Left lobe of liver (tissue), 2 donors: ENCODE data around the gene SLC29A2. TPM values are rescaled to one million over a fixed set of nuclear protein-coding genes. Genes with fewer than 3 reads are reported as not detected.
A peak's percentile ranks its signal among the peaks of the same experiment; 100 is the strongest.
"Not testable (repeated sequence)": the region's sequence is repeated elsewhere in the genome, so short reads cannot be mapped to it uniquely, and the experiment has no call there.

Experiments
- ATAC-seq: fragments of 200-7000 bp; cut with Tn5 transposase; one replicate; pipeline ENCODE4 v1.9.1; 2020; ENCODE audit warnings: mild to moderate bottlenecking, moderate library complexity
- DNase-seq: peaks from one replicate; pipeline ENCODE4 v3.0.0-alpha.2; 2020; ENCODE audit warnings: low spot score
- total RNA-seq: library from RNA; stranded (reverse); gene quantifications from one replicate; pipeline ENCODE4 v1.2.1, GENCODE V29; 2021
- donor health status: DM: no; HTN: no; CAD: no; lungs with moderate emphysema.
- donor health status: DM: no; HTN: yes; CAD: no.

SLC29A2 gene
- total RNA-seq, 1 donor from 2014 or later, result 0.48 TPM

DNA sequence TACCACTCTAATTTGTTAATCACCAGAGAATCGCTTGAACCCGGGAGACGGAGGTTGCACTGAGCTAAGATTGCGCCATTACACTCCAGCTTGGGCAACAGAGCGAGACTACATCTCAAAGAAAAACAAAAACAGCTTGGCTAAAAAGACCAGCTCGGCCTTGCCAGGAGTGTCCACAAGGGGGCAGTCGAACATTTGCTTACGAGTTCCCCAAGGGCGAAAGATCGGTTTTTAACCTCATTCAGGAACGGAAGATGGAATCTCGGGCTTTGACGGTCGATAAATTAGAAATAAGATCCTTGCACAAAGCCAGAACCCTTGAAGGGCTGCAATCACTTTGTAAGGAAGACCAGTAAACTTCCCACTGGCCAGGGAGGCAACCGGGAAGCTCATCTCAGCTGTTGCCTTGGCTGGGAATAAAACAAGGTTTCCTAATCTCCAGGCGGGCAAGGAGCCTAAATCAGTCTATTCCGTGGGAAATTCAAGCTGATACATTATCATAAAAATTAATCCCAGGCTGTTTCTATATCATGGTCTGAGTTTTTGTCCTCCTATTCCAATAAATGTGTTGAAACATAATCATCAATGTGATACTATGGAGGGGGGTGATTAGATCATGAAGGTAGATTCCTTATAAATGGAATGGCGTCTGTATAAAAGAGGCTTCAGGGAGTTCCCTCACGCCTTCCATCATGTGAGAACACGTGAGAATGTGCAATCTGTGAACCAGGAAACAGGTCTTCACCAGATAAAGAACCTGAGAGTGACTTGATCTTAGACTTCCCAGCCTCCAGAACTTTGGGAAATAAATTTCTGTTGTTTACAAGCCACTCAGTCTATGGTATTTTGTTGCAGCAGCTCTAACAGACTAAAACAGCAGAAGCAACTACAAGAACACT is 14.9 kb upstream of the SLC29A2 start:
- ATAC-seq (peak; percentile 93), DNase-seq (peak; percentile 78)

DNA sequence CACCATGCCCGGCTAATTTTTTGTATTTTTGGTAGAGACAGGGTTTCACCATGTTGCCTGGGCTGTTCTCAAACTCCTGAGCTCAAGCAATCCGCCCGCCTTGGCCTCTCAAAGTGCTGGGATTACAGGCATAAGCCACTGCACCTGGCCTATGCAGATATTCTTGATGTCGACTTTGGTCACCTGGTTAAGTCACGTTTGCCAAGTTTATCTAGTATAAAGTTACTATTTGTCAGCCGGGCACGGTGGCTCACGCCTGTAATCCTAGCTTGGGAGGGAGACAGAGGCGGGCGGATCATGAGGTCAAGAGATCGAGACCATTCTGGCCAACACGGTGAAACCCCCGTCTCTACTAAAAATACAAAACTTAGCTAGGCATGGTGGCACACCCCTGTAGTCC is 12.8 kb upstream of the SLC29A2 start:
- ATAC-seq, DNase-seq: not testable (repeated sequence)

DNA sequence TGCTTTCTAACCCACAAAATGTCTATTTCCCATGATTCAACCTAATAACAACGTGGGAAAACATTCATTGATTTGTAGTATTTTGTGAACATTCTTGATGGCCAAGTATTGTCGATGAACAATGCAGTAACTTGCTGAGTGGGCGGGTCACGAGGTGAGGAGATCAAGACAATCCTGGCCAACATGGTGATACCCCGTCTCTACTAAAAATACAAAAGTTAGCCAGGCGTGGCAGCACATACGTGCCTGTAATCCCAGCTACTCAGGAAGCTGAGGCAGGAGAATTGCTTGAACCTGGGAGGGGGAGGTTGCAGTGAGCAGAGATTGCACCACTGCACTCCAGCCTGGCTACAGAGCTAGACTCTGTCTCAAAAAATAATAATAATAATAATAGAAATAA is 8.7 kb upstream of the SLC29A2 start:
- not testable (repeated sequence) for ATAC-seq, DNase-seq

DNA sequence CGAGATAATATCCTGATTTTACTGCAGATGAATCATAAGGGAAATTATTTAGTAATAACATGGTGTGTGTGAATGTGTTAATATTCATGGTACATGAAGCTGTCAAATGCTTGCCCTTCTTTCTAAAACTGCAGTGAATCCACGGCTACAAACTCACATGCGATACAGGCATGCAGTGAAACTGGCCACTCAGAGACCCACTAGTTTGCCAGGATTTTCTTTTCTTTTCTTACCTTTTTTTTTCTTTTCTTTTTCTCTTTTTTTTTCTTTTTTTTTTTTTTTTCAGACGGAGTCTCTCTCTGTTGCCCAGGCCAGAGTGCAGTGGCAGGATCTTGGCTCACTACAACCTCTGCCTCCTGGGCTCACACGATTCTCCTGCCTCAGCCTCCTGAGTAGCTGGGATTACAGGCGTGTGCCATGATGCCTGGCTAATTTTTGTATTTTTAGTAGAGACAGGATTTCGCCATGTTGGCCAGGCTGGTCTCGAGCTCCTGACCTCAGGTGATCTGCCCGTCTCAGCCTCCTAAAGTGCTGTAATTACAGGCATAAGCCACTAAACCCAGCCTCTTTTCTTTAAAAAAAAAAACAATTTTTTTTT is 2.2 kb upstream of the SLC29A2 start:
- not testable (repeated sequence) for ATAC-seq, DNase-seq

DNA sequence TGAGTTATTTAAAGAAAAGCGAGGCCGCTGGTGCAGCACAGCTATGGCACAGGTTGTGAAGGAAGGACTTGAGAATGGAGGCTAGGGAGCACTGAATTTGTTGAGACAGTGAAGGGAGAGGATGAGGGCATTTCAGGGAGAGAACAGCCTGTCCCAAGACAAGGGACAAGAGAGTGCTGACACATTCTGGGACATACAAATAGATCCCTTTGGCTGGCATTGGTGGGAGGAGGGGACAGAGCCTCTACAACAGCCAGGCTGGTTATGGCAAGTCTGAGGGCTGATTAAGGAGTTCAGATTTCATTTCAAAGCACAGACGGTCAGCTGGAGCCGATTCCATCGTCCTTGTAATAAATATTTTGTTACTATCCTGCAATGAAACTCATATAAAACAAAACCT is 1.7 kb upstream of the SLC29A2 start:
- no peak for DNase-seq
- ATAC-seq, result no peak

DNA sequence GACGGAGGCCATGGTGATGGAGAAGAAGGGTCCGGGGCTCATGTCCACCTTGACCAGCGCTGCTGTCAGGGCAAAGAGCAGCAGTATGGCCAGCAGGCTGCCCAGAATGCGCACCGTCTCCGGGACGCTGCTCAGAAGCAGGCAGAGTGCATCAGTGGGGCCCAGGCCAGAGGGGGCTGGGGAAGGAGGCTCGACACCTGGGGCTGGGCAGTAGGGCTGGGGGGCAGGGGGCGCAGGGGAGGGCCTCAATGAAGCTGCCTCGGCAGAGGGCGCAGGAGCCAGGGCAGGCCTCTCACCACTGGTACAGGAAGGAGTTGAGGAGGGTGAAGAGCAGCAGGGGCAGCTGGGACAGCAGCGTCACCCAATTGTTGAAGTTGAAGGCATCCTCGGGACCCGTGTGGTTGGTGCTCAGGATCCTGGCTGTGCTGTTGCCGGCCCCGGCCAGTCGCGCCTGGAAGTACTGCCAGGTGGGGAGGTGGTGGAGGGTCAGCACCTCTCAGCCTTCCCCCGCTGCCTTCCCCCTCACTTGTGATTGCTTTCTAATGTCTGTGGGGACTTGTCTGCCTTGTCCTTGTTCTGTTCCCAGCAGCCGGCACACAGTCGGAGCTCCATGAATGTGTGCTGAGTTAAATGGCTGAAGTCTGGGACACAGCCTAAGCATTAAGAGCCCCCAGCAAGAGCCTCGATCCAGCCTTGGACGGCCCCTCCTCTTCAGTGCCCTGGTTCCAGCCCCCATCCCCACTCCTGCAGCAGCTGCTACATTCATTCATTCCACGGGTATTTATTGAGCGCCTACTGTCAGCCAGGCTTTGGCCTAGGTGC is 2.3 kb downstream of the SLC29A2 start:
- no peak for DNase-seq

DNA sequence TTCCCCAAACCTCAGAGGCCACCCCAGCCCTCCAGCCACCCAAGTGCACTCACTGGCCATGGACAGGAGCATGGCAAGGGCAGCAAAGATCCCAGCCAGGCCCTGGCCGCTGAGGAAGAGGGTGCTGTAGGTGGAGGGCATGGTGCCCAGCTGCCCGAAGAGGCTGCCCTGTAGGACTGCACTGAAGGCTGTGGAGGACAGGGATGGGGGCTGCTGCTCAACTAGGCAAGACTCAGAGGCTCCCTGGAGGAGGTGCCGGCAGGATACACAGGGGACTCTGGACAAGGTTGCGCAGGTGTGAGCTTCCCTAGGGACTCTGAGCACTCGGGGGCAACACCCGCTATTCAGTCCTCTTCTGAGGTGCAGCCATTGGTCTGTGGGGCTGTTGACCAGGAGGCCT is 3.1 kb downstream of the SLC29A2 start:
- DNase-seq, result no peak
- no peak for ATAC-seq

More for the DNA sequence above, 2.3 kb downstream of the SLC29A2 start:
- ATAC-seq, result no peak

DNA sequence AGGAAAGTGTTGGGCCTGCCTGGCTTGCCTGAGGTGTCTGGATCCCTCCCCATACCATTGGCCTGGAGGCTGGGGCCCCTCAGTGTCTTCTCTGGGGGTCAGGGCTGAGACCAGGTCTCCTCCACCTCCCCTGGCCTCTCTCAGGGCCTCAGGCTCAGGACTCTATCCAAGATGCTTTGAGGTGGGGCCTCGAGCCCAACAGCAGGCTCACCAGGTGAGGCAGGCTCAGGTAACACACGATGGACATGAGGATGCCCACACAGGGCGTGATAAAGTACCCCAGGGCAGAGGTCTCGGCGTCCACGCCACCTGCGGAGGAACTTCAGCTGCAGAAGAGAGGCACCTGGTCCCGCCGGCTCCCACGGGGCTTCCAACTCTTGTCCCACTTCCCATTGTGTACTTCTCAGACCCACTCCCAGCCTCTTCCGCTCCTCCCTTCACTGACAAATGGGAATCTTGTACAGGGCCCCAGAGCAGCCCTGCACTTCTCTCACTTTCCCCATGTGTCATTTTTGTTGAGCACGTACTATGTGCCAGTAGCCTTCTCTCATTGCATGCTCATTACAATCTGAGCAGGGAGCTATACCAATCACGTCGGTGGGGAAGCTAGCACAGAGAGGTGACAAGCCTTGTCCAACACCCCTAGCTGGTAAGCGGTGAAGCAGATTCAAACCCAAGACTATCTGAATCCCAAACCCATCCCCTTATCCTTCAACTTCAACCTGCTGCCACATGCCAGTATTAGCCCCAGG is 3.8 kb downstream of the SLC29A2 start:
- ATAC-seq, result no peak
- no peak for DNase-seq

DNA sequence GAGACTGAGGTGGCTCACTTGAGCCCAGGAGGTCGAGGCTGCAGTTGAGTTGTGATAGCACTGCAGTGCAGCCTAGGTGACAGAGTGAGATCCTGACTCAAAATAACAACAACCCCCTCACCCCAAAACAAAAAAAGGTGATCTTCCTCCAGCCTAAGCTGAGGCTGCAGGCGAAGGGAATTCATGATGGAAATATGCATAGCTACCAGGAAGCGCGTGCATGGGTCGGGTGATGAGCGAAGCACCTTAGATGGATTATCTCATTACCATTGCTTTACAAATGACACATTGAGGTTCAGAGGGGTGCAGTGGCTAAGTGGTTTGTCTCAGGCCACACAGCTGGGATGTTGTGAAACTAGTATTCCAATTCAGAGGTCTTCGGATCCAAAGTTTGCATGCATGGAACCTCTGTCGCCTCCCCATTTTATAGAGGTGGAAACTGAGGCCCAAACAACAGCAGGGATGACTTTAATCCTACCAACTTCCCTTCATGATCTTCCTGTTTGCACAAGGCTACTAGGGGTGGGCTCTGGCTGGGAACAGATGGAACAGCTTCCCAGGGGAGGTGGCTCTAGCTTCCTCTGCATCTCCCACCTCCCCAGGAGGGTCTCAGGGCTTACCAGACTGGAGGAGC is 4.6 kb downstream of the SLC29A2 start:
- ATAC-seq (no peak), DNase-seq (no peak)

DNA sequence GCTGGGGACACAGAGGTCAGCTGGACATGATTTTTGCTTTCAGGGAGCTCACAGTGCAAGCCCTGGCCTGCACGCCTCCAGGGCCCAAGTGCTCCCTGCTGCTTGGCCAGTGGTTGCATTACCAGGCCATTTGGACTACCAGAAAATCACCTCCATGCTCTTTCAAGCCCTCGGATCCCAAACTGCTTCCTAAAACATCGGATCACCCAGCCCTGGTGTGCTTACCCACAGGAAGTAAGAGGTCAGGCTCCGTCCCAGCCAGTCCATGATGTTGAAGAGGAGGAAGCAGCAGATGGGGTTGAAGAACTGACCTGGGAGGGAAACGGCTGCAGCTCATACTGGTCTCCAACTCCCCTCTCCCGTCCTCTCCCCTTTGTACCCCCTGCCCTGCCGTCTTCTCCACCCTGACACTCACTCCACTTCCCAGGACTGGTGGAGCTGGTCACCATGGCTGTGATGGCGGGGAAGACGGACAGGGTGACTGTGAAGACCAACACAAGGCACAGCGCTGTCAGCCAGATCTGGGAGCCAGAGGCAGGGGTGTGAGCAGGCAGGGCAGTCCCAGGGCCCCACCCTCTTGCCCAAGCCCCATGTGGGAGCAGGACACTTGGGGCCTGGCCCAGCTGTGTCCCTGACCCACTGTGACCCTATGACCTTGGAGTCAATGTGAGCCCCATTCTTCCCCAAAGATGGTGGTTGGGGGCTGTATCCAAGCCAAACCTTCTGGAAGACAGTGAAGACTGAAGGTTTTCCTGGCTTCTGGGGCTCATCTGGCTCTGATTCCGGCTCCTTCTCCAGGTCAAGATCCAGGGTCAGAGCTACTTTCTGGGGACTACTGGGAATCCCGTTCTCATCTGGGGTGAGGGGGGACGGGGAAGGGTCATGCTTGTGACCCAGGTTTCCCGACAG is 5.6 kb downstream of the SLC29A2 start:
- DNase-seq (no peak), ATAC-seq (peak; percentile 9)

DNA sequence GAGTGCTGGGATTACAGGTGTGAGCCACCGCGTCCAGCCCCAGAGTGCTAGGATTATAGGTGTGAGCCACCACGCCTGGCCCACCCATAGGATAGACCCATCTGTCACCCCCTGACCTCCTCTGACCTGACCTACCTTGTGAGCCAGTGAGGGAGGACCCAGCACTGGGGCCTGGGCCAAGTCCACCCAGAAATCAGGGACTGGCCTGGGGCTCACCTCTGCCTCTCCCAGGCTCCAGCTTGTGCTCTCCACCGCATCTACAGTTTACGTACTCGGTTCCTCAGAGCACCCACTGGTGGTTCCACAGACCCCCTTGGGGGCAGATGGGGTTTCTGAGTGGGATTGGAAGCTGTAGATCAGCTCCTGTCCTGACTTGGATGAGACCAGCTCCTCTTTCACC is 6.4 kb downstream of the SLC29A2 start:
- DNase-seq, result no peak

DNA sequence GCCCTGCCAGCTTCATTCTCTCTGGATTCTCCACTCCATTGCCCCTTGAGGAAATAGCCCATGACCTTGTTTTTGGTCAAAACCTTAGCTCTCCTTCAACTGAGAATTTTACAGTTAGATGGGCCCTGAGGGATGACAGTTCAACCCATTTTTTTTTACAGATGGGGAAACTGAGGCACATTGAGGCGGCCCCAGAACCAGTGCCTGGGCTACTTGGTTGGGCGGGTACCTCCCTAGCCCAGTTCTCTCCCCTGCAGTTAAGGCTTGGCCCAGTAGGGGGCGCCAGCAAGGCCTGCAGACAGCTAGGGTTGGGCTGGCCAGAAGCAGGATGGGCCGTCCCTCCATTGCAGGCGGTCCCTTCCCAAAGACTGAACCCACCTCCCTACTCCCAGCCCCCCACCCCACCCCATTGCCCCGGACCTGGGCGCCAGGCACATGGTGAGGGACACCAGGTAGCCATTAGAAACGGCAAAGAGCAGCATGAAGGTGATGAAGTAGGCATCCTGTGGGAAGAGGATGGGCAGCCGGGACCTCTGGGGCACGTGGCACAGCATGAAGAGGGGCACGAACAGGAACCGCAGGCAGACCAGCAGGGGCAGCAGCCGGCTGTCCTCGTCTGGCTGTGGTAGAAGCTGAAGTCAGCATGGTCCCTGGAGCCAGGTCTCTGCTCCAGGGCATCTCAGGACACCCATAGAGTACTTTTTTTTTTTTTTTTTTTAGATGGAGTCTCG is 7.6 kb downstream of the SLC29A2 start:
- no peak for DNase-seq
- ATAC-seq, result peak; percentile 40

More for the DNA sequence above, 6.4 kb downstream of the SLC29A2 start:
- ATAC-seq, result no peak

DNA sequence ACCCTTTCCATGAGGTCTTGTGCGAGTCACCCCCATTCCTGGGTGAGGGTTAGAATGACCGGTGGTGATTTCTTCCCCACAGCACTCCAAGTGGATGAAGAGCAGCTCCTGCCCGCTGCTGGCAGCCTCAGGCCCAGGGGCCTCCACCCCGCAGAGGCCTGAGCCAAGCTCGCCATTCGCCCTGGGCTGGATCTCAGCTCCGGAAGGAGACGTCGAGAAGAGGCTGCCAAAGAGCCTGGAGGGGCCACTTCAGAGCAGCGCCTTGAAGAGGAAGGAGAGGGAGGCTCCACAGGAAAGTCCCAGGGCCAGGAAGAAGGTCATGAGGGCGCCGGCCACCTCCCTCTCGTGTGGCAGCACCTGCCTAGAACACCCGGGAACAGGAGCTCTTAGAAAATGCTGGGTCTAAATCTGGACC is 8.4 kb downstream of the SLC29A2 start:
- ATAC-seq (no peak), DNase-seq (no peak)

DNA sequence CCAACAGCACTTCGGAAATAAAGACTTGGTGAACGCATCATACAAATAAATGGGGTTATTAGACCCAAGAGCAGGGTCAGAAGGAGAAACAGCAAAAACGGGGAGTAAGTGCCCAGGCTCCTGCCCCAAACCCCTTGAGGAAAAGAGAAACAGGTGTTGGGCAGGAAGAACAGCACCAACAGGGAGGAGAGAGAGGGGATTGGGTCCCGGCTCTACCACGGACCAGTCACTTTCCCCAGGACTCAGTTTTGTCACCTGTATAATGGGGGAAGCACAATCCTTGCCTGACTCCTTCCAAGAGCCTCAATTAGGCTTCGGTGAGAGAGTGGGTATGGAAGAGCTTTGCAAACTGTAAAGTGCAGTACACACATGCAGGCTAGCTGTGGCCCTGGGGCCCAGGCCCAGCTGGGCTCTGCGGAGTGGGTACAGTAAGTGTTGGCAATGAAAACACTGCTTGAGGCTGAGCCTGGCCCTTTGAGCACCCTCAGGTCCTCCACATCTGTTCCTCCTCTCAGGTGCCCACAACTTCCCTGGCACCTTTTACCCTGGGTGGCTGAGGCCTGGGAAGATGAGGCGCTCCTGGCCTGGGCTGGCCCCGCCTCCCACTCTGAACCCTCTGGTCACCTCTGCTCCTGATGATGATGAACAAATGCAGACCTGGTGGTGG is 8.9 kb downstream of the SLC29A2 start:
- DNase-seq (no peak), ATAC-seq (no peak)

DNA sequence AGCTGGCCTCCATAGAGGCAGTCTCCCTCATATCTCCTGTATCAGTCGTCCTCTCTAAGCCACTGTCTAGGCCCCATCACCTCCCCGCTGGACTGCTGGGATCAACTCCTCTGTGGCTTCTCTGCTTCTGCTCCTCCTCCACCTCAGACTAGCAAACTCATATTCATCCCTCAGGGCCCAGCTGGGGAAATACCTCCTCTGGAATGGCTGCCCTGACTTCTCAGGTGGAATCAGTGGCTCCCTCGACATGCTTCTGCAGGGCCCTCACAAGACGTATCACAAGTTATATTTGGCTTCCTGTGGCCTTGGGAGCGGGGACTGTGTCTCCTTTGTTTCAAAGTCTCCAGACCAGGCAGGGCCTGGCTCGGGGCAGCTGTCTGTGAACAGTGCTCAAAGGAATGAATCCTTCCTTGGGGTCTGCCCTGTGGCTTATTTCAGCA is 10.0 kb downstream of the SLC29A2 start:
- DNase-seq, result no peak
- ATAC-seq, result no peak

DNA sequence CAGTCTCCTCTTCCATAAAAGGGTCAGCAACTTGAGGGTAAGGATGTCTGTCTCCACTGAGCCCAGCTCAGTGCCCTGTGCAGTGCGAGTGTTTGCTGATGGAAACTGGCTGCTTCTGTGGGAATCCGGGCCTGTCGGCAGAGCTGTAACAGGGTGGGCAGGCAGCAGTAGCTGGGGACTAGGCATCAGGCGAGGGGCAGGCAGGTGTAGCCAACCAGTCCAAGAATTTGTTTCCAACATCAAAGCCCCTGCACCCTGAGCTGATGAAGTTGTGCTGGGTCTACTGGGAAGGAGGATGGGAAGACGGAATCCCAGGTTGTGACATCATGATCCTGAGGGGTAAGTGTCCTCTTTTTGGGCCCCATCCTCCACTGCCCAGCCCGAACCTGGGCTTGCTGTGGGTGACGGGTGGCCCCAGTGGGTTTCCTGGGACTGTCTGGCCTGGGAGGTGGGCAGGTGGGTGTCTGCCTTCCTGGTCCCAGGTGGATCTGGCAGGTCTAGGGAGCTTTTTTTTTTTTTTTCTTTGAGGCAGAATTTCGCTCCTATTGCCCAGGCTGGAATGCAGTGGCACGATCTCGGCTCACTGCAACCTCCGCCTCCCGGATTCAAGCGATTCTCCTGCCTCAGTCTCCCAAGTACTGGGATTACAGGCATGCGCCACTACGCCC is 11.0 kb downstream of the SLC29A2 start:
- no peak for ATAC-seq

DNA sequence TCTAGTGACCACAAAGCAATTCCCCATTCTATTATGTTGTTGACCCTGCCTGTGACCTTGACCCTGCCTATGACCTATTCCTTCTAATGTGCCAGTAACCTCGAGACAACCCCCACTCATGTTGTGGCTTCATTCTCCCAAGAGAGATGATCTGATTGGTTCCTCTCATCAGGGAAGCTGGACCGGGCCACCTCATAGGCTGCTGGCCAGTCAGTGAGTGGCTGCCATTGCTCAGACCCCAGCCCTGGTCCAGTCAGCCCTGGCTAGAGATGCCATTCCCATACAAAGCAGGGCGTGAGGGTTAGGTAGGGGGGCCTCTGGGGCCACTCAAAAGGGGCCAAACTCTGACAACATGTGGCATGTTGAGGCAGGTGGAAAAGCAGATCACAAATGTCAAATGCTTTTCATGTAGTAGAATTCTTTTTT is 11.9 kb downstream of the SLC29A2 start:
- no peak for ATAC-seq
- no peak for DNase-seq

More for the DNA sequence above, 11.0 kb downstream of the SLC29A2 start:
- no peak for DNase-seq
